Tibial nerve (tissue), 4 donors: ENCODE results near the gene SECISBP2. TPM values are rescaled to one million over a fixed set of nuclear protein-coding genes. Genes with fewer than 3 reads are reported as not detected.
A peak's percentile ranks its signal among the peaks of the same experiment; 100 is the strongest.

Experiments used
- DNase-seq, 2 donors: peaks; one replicate each; pipeline ENCODE4 v3.0.0-alpha.2; 2019; ENCODE audit warnings: low spot score in 2 of 2
- H3K27ac ChIP-seq, 4 donors: fragments of 200-600 bp; sonication (generic) in 3 of 4; one replicate each; pipeline ENCODE4 v1.5.1; 2017 to 2019; ENCODE audit warnings: mild to moderate bottlenecking in 1 of 4
- H3K27me3 ChIP-seq, 2 donors: fragments of 200-600 bp; sonication (generic) in 1 of 2; one replicate each; pipeline versions ENCODE4 v1.5.1 to v1.6.0; 2017 to 2019
- H3K36me3 ChIP-seq, 3 donors: fragments of 200-600 bp; sonication (generic); one replicate each; pipeline ENCODE4 v1.5.1; 2018 to 2019
- H3K4me1 ChIP-seq, 4 donors: fragments of 200-600 bp; sonication (generic) in 3 of 4; one replicate each; pipeline ENCODE4 v1.5.1; 2017 to 2019
- H3K4me3 ChIP-seq, 4 donors: fragments of 200-600 bp; sonication (generic) in 3 of 4; one replicate each; pipeline ENCODE4 v1.5.1; 2017 to 2019; ENCODE audit warnings: mild to moderate bottlenecking in 1 of 4, moderate library complexity in 1 of 4
- H3K9me3 ChIP-seq, 4 donors: fragments of 200-600 bp; sonication (generic) in 3 of 4; one replicate each; pipeline ENCODE4 v1.5.1; 2017 to 2019
- EP300 ChIP-seq, 2 donors: sonication (generic); formaldehyde crosslinking; IDR thresholded peaks; one replicate each; pipeline ENCODE4 v1.6.1; 2017; ENCODE audit warnings: antibody characterized with exemption in 2 of 2, mild to moderate bottlenecking in 1 of 2
- POLR2A ChIP-seq, 2 donors: fragments of 450-650 bp; IDR thresholded peaks; one replicate each; pipeline ENCODE4 v1.6.1; 2017; ENCODE audit warnings: antibody characterized with exemption in 2 of 2, mild to moderate bottlenecking in 2 of 2, moderate library complexity in 2 of 2
- WGBS, 2 donors: methylation state at CpG; one replicate each; pipeline ENCODE4 v1.1.5; 2018; 5-methylcytosine and 5-hydroxymethylcytosine counted together
- total RNA-seq, 4 donors: library from RNA; depleted of rRNA; stranded (reverse); fragments of >200 nt; gene quantifications; one replicate each; pipeline ENCODE4 v1.1.0, GENCODE V29; 2016
- TF ChIP-seq, protein P1 (sequence below), 5 experiments: fragments of 200-600 bp in 3 of 5; fragments of 450-650 bp in 2 of 5; sonication (generic) in 3 of 5; IDR thresholded peaks; one replicate each; pipeline ENCODE4 v1.5.1; 2016 to 2019; ENCODE audit warnings: antibody characterized with exemption in 5 of 5, mild to moderate bottlenecking in 3 of 5, moderate library complexity in 2 of 5

The SECISBP2 gene
- total RNA-seq, 4 donors from 2014 or later, result 57.7 to 77.1 (median 64.8) TPM

DNA sequence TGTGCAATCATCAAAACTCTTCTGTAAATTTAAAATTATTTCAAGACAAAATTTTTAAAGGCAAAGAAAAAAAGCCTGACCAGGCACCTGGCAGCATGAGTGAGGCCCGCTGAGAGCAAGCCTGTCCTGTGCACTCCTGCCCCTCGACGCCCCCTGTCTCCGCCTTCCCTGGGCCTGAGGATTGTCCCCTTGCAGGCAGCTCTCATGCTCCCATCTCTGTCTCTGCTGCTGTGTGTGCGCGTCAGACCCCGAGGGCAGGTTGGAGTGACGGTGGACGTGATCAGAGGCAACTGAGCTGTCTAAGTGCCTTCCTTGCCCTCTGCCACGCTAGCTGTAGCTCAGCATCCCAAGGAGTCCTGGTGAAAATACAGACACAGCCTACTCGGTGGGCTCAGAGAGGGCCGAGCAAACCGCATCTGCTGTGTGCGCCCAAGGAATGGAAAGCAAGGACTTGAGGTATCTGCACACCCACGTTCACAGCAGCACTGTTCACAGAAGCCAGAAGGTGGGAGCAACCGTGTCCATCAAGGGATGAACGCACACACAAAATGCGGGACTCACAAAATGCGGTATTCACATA lies 65.5 kb downstream of the SECISBP2 start:
- Histone ChIP-seq H3K4me1 (peaks cover 0 to 16% (median 11%) of the 10 kb centered on the region in 4 donors), H3K27ac (no peak overlapping the region), H3K4me3 (no peak overlapping the region), H3K36me3 (peaks cover 0 to 99% (median 14%) of the 10 kb centered on the region in 3 donors), H3K9me3 (no peaks in the 10 kb centered on the region), H3K27me3 (no peaks in the 10 kb centered on the region)
- DNase-seq, result no peak
- no peak for TF ChIP-seq POLR2A (IDR thresholded peaks at IDR 0.05)
- TF ChIP-seq, protein P1, sequence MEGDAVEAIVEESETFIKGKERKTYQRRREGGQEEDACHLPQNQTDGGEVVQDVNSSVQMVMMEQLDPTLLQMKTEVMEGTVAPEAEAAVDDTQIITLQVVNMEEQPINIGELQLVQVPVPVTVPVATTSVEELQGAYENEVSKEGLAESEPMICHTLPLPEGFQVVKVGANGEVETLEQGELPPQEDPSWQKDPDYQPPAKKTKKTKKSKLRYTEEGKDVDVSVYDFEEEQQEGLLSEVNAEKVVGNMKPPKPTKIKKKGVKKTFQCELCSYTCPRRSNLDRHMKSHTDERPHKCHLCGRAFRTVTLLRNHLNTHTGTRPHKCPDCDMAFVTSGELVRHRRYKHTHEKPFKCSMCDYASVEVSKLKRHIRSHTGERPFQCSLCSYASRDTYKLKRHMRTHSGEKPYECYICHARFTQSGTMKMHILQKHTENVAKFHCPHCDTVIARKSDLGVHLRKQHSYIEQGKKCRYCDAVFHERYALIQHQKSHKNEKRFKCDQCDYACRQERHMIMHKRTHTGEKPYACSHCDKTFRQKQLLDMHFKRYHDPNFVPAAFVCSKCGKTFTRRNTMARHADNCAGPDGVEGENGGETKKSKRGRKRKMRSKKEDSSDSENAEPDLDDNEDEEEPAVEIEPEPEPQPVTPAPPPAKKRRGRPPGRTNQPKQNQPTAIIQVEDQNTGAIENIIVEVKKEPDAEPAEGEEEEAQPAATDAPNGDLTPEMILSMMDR (IDR thresholded peaks at IDR 0.05), result no peak
- TF ChIP-seq EP300 (IDR thresholded peaks at IDR 0.05), result no peak
- 87 to 88% methylated on average over 19 of the region's 19 CpGs for WGBS, 2 donors

DNA sequence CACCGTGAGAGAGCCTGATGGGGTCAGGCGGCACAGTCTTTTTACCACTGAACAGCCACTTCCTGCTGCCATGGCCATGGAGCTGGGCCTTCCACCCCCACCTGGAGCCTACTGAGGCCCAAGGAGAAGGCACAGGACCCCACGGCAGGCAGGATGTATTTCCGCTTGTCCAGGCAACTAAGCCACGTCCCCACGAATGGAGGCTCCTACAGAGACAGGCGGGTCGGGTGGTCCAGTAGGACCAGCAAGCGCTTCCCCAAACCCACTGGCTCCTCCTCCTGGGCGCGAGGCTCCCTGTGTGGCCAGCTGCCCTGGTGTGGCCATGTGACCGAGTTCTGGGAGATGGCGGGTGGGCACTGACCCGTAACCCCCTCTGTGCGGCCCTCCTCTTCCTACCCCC lies 66.5 kb downstream of the SECISBP2 start:
- 89 to 95% methylated on average over 14 to 15 of the region's 15 CpGs for WGBS, 2 donors
- H3K27me3 ChIP-seq, result no peaks in the 10 kb centered on the region
- DNase-seq, result no peak
- H3K27ac ChIP-seq, result no peak overlapping the region
- H3K36me3 ChIP-seq, result peaks cover 0 to 99% (median 14%) of the 10 kb centered on the region in 3 donors
- no peak overlapping the region for H3K4me3 ChIP-seq
- H3K9me3 ChIP-seq, result no peaks in the 10 kb centered on the region
- H3K4me1 ChIP-seq, result peaks cover 0 to 16% (median 11%) of the 10 kb centered on the region in 4 donors
- TF ChIP-seq, protein P1 (IDR thresholded peaks at IDR 0.05), result no peak
- TF ChIP-seq POLR2A (IDR thresholded peaks at IDR 0.05) (no peak), EP300 (IDR thresholded peaks at IDR 0.05) (no peak)

DNA sequence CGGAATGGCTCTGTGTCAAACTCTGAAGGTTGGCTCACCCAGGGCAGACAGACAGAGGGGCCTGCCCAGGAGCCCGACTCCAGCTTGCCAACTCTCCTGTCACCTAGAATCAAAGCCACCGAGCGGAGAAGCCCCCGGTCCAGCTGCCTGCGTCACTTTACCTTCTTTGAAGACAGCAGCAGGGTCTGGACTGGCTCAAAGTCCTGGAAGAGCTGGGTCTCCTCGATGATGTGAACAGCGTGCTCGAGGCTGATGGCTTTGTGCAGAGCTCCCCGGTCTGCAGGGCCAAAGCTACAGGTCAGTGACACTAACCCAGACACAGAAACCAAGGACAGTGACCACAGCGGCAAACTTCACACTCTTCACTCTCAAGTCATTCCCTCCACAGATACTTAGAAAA lies 67.9 kb downstream of the SECISBP2 start:
- TF ChIP-seq POLR2A (IDR thresholded peaks at IDR 0.05) (no peak), EP300 (IDR thresholded peaks at IDR 0.05) (no peak)
- TF ChIP-seq, protein P1 (IDR thresholded peaks at IDR 0.05), result no peak
- WGBS, 2 donors, result 93 to 95% methylated on average over 11 of the region's 11 CpGs

DNA sequence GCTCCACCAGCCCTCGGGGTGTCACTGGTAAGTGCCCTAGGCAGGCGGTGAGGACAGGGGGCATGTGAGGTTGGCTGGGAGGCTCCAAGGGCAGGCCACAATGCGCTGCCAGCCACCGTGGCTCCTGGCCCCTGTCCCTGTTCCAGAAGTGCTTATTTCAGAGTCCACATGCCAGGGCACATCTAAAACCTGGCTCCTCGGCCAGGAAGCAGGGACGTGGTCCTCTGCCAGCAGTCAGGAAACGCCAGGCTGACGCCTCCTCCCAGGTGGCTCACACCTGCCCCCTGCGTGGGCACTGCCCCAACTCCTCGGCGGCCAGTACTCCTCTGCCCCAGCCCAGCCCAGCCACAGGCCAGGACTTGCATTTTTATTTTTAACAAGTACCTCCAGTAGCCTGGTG lies 68.5 kb downstream of the SECISBP2 start:
- peaks cover 0 to 99% (median 31%) of the 10 kb centered on the region in 3 donors for H3K36me3 ChIP-seq
- no peak overlapping the region for H3K4me3 ChIP-seq
- no peak for TF ChIP-seq POLR2A (IDR thresholded peaks at IDR 0.05)
- peak overlapping the region in 1 of 4 donors; percentile 73 for H3K27ac ChIP-seq
- 79 to 86% methylated on average over 10 to 11 of the region's 11 CpGs for WGBS, 2 donors
- peaks cover 0 to 16% (median 11%) of the 10 kb centered on the region in 4 donors for H3K4me1 ChIP-seq
- H3K27me3 ChIP-seq, result no peaks in the 10 kb centered on the region
- no peaks in the 10 kb centered on the region for H3K9me3 ChIP-seq
- no peak for DNase-seq

More for the DNA sequence above, 67.9 kb downstream of the SECISBP2 start:
- Histone ChIP-seq H3K36me3 (peaks cover 0 to 99% (median 26%) of the 10 kb centered on the region in 3 donors), H3K27me3 (no peaks in the 10 kb centered on the region), H3K4me3 (no peak overlapping the region), H3K9me3 (no peaks in the 10 kb centered on the region), H3K4me1 (peaks cover 0 to 16% (median 11%) of the 10 kb centered on the region in 4 donors), H3K27ac (no peak overlapping the region)
- DNase-seq, result no peak

DNA sequence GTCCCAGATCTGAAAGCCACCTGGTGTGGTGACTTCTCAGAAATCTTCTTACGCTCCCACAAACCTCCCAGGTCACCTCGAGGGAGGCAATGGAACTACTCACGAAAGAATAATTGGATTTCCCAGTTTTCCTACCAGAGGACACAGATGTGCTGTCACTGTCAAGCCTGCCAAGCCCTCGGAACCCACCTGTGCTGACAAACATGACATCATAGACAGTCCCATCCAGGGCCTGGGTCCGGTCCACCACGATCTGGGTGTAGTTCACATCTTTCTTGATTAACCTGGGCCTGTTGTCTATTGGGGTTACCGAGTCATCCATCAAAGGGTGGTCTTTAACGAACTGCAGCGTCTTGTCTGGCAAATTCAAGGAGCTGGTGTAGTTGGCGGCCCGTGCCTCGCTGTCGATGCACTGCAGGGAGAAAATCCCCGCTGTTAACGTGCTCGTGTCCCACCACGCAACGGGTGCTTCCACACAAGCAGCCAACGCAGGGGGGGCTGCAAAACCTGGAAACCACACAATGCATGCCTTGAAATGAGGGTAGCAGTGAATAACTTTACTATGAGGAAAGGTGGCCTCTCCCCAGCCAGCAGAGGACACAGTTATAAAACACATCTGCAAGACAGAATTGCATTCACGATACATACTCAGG lies 69.0 kb downstream of the SECISBP2 start:
- TF ChIP-seq, protein P1 (IDR thresholded peaks at IDR 0.05), result no peak
- TF ChIP-seq POLR2A (IDR thresholded peaks at IDR 0.05), result no peak
- no peak for TF ChIP-seq EP300 (IDR thresholded peaks at IDR 0.05)

More for the DNA sequence above, 69.0 kb downstream of the SECISBP2 start:
- Histone ChIP-seq H3K9me3 (no peaks in the 10 kb centered on the region), H3K27me3 (no peaks in the 10 kb centered on the region), H3K27ac (peak overlapping the region in 2 of 4 donors; percentile 73 to 84), H3K36me3 (peaks cover 0 to 99% (median 31%) of the 10 kb centered on the region in 3 donors), H3K4me1 (peaks cover 0 to 16% (median 11%) of the 10 kb centered on the region in 4 donors), H3K4me3 (no peak overlapping the region)
- no peak for DNase-seq
- WGBS, 2 donors, result 92% methylated on average over 20 of the region's 20 CpGs
